ENCODE measurements around the gene GID8. TPM values are rescaled to one million over a fixed set of nuclear protein-coding genes. Genes with fewer than 3 reads are reported as not detected.

The GID8 gene
- total RNA-seq, 1 experiment from 2014 or later, result 64.3 TPM

DNA sequence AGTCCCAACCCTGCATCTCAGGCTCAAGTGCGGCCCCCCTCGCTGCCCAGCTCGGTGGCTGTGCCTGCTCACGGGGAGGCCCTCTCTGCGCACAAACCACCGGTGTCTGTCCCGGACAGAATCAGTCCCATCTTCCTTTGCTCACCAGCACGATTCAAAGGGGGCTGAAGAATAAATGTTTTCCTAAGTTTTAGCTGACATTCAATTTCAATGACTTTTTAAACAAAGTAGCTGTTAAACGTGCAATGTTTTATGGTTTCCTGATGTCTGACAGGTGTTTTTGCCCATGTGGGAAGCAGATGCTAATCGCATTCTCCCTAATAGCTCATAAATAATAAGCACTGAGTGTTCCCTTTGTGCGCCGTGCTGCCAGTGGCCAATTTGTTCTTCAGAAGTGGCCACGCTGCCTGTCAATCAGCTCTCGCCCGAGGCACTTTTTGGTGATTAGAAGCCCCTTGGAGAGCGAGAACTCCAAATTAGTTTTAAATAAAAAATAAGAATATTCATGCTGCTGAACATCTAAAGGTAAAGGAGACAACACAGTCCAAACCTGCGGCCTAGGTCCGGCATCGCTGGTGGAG is 42.5 kb downstream of the GID8 start:
- peaks cover 99% of the 10 kb centered on the region for H3K27me3 Mint-ChIP-seq (ENCODE audit: unreplicated experiment)
- CTCF ChIA-PET, result interaction anchor here (1.1 to 3.4 kb wide), 2 partner anchors 8 to 10 kb away, joined by 3 to 14 read pairs; no protein-coding TSS in a partner anchor
- no peak for DNase-seq
- H3K27ac Mint-ChIP-seq (ENCODE audit: unreplicated experiment), result no peak overlapping the region
- peaks cover 9% of the 10 kb centered on the region for H3K36me3 Mint-ChIP-seq (ENCODE audit: insufficient read depth, unreplicated experiment)
- BruUV-seq (replicated peaks), result no TSS peak
- no peaks in the 10 kb centered on the region for H3K9me3 Mint-ChIP-seq (ENCODE audit: low read depth, unreplicated experiment)
- H3K4me3 Mint-ChIP-seq (ENCODE audit: low read depth, unreplicated experiment), result no peak overlapping the region
- no peaks in the 10 kb centered on the region for H3K4me1 Mint-ChIP-seq (ENCODE audit: low read depth, unreplicated experiment)
- TF ChIP-seq, protein P1, sequence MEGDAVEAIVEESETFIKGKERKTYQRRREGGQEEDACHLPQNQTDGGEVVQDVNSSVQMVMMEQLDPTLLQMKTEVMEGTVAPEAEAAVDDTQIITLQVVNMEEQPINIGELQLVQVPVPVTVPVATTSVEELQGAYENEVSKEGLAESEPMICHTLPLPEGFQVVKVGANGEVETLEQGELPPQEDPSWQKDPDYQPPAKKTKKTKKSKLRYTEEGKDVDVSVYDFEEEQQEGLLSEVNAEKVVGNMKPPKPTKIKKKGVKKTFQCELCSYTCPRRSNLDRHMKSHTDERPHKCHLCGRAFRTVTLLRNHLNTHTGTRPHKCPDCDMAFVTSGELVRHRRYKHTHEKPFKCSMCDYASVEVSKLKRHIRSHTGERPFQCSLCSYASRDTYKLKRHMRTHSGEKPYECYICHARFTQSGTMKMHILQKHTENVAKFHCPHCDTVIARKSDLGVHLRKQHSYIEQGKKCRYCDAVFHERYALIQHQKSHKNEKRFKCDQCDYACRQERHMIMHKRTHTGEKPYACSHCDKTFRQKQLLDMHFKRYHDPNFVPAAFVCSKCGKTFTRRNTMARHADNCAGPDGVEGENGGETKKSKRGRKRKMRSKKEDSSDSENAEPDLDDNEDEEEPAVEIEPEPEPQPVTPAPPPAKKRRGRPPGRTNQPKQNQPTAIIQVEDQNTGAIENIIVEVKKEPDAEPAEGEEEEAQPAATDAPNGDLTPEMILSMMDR (IDR thresholded peaks at IDR 0.05; ENCODE audit: unreplicated experiment), result no peak
- intact Hi-C loops (cut with micrococcal nuclease; ENCODE audit: unreplicated experiment), result no loop called here

GRCh38 chr20:62980970-62981369 is 43.0 kb downstream of the GID8 start:
- no peak for DNase-seq
- peaks cover 9% of the 10 kb centered on the region for H3K36me3 Mint-ChIP-seq (ENCODE audit: insufficient read depth, unreplicated experiment)
- no peak overlapping the region for H3K4me3 Mint-ChIP-seq (ENCODE audit: low read depth, unreplicated experiment)
- peaks cover 100% of the 10 kb centered on the region for H3K27me3 Mint-ChIP-seq (ENCODE audit: unreplicated experiment)
- BruUV-seq (replicated peaks), result no TSS peak
- H3K9me3 Mint-ChIP-seq (ENCODE audit: low read depth, unreplicated experiment), result no peaks in the 10 kb centered on the region
- no peaks in the 10 kb centered on the region for H3K4me1 Mint-ChIP-seq (ENCODE audit: low read depth, unreplicated experiment)
- TF ChIP-seq, protein P1 (IDR thresholded peaks at IDR 0.05; ENCODE audit: unreplicated experiment), result no peak
- no peak overlapping the region for H3K27ac Mint-ChIP-seq (ENCODE audit: unreplicated experiment)
- intact Hi-C loops (cut with micrococcal nuclease; ENCODE audit: unreplicated experiment), result no loop called here
- CTCF ChIA-PET, result interaction anchor here (1.1 to 3.4 kb wide), 2 partner anchors 9 to 10 kb away, joined by 3 to 14 read pairs; no protein-coding TSS in a partner anchor

DNA sequence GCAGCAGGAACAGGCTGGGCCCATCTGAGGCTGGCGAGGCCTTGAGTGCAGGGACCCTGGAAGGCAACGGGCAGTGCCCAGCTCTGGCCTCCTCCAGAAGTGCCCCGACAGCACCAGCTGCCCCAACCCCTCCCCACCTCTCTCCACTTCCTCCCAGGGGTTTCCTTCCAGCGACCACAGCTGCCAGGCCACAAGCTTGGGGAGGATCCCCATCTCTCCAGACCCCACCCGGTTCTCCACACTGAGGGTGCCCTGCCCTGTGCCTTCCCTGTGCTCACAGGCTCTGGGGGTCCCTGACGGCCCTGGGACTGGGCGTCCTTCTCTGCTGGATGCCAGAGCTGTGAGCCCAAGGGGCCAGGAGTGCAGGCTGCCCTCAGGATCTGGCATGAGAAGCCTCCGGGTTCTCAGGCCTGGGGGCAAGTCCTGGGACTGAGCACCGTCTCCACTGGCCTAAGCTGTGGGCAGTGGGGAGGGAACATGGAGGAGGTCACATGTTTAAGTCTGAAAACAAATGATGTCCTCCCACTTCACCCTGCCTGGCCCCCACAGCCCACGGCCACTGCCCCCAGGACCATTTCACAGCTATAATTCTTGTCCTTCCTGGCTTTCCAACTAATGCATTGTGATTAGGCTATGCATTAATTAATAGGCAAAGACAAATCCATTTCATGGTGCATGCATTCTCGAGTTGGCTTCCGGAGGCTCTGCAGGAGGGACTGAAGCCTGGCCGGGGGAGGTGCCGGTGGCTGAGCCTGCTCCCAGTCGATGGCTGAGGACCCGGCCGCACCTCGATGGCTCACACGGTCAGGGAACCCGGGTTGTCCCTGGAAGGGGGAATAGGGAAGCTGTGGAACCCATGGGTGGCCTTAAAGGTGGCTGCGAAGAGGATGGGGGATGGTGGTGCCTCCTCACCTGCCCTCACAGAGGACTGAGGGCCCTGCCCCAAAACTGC is 44.5 kb downstream of the GID8 start:
- BruUV-seq (replicated peaks), result no TSS peak

GRCh38 chr20:62983210-62983609 is 45.3 kb downstream of the GID8 start:
- Mint-ChIP-seq H3K27me3 (ENCODE audit: unreplicated experiment) (peaks cover 100% of the 10 kb centered on the region), H3K4me1 (ENCODE audit: low read depth, unreplicated experiment) (no peaks in the 10 kb centered on the region), H3K9me3 (ENCODE audit: low read depth, unreplicated experiment) (no peaks in the 10 kb centered on the region), H3K4me3 (ENCODE audit: low read depth, unreplicated experiment) (no peak overlapping the region), H3K36me3 (ENCODE audit: insufficient read depth, unreplicated experiment) (peaks cover 9% of the 10 kb centered on the region), H3K27ac (ENCODE audit: unreplicated experiment) (no peak overlapping the region)
- intact Hi-C loops (cut with micrococcal nuclease; ENCODE audit: unreplicated experiment), result no loop called here
- no peak for DNase-seq
- CTCF ChIA-PET, result interaction anchor here (3.4 kb wide), 1 partner anchor 11 kb away, joined by 14 read pairs; no protein-coding TSS in a partner anchor
- BruUV-seq (replicated peaks), result no TSS peak
- TF ChIP-seq, protein P1 (IDR thresholded peaks at IDR 0.05; ENCODE audit: unreplicated experiment), result no peak

More for the DNA sequence above, 44.5 kb downstream of the GID8 start:
- no peaks in the 10 kb centered on the region for H3K4me1 Mint-ChIP-seq (ENCODE audit: low read depth, unreplicated experiment)
- H3K9me3 Mint-ChIP-seq (ENCODE audit: low read depth, unreplicated experiment), result no peaks in the 10 kb centered on the region
- DNase-seq, result no peak
- H3K27ac Mint-ChIP-seq (ENCODE audit: unreplicated experiment), result no peak overlapping the region
- intact Hi-C loops (cut with micrococcal nuclease; ENCODE audit: unreplicated experiment), result no loop called here
- peaks cover 9% of the 10 kb centered on the region for H3K36me3 Mint-ChIP-seq (ENCODE audit: insufficient read depth, unreplicated experiment)
- CTCF ChIA-PET, result interaction anchor here (3.4 kb wide), 1 partner anchor 10 kb away, joined by 14 read pairs; no protein-coding TSS in a partner anchor
- TF ChIP-seq, protein P1 (IDR thresholded peaks at IDR 0.05; ENCODE audit: unreplicated experiment), result no peak
- H3K4me3 Mint-ChIP-seq (ENCODE audit: low read depth, unreplicated experiment), result no peak overlapping the region
- peaks cover 100% of the 10 kb centered on the region for H3K27me3 Mint-ChIP-seq (ENCODE audit: unreplicated experiment)

Measured in Calu3 (cell line).